K562 (cell line): Measurements from ENCODE around the gene SGPL1. TPM values are rescaled to one million over a fixed set of nuclear protein-coding genes. Genes with fewer than 3 reads are reported as not detected.

Source experiments
- ATAC-seq: fragments of 200-7000 bp; cut with Tn5 transposase; 3 replicates; pipeline ENCODE4 v1.9.1; 2020; ENCODE audit warnings: moderate library complexity
- BruUV-seq: library from RNA; stranded (reverse); fragments of 400-500 nt; replicated peaks from 2 replicates; lab custom pipeline; 2021; lab: Mats Ljungman, UMichigan
- CTCF ChIA-PET: fragments of 300-600 bp; formaldehyde crosslinking; extraction: SDS; loops from one replicate; lab custom pipeline; 2021; ENCODE audit warnings: low intra/inter-chr PET ratio; lab: Yijun Ruan, JAX
- POLR2A ChIA-PET: fragments of 300-600, 350-650 bp; sonication (Branson Sonifier 250); formaldehyde crosslinking; extraction: SDS; loops from one replicate; lab custom pipeline; 2021; ENCODE audit warnings: antibody characterized with exemption, inconsistent platforms; lab: Yijun Ruan, JAX
- DNase-seq, 4 experiments: peaks; one replicate each; pipeline versions ENCODE4 v3.0.0 to v3.0.0-alpha.2; 2011 to 2018; ENCODE audit warnings: low spot score in 3 of 4, mixed read lengths in 3 of 4; ENCODE audit errors: extremely low read depth in 1 of 4
- FAIRE-seq: peaks from 2 replicates; lab custom pipeline; 2011; peaks lifted over from hg19 to GRCh38; lab: Jason Lieb, UNC
- H2AFZ ChIP-seq: 2 replicates; pipeline ENCODE4 v1.6.0; 2011; ENCODE audit warnings: low read depth, low read length, control low read depth, inconsistent platforms
- H3K27ac ChIP-seq: fragments of 200-600 bp; 3 replicates; pipeline ENCODE4 v1.8.0; 2011; ENCODE audit warnings: low read depth, mild to moderate bottlenecking, control low read depth, inconsistent platforms, low read length, moderate library complexity, mixed read lengths; ENCODE audit errors: extremely low read depth
- H3K27me3 ChIP-seq, 2 experiments: fragments of 300-600 bp in 1 of 2; 2 replicates in 1 of 2; 3 replicates in 1 of 2; pipeline versions ENCODE4 v1.6.0 to v1.8.0; 2011; ENCODE audit warnings: inconsistent platforms in 2 of 2, low read length in 2 of 2, mild to moderate bottlenecking in 1 of 2, mixed read lengths in 1 of 2, moderate library complexity in 1 of 2; ENCODE audit not compliant: control insufficient read depth in 2 of 2, insufficient read depth in 2 of 2
- H3K36me3 ChIP-seq: fragments of 300-600 bp; 3 replicates; pipeline ENCODE4 v1.8.0; 2011; ENCODE audit warnings: mild to moderate bottlenecking, low read length, inconsistent platforms; ENCODE audit not compliant: control insufficient read depth, insufficient read depth
- H3K4me1 ChIP-seq, 2 experiments: fragments of 200-600 bp in 1 of 2; replicated peaks in 1 of 2; 2 replicates in 1 of 2; 3 replicates in 1 of 2; pipeline versions ENCODE4 v1.5.1 to v1.8.0; 2011; ENCODE audit warnings: inconsistent platforms in 2 of 2, low read length in 2 of 2, mild to moderate bottlenecking in 1 of 2, mixed read lengths in 1 of 2, moderate library complexity in 1 of 2; ENCODE audit not compliant: control insufficient read depth in 2 of 2, insufficient read depth in 2 of 2
- H3K4me2 ChIP-seq: 2 replicates; pipeline ENCODE4 v1.6.1; 2011; ENCODE audit warnings: low read length, control low read depth, inconsistent platforms, mixed read lengths; ENCODE audit not compliant: insufficient read depth
- H3K4me3 ChIP-seq: fragments of 200-600 bp; sonication (generic), shearing (Covaris generic); 2 replicates; pipeline ENCODE4 v1.5.1; 2016; ENCODE audit warnings: control low read depth, inconsistent platforms
- H3K79me2 ChIP-seq: fragments of 200-600 bp; 3 replicates; pipeline ENCODE4 v1.8.0; 2011; ENCODE audit warnings: low read length, inconsistent platforms; ENCODE audit not compliant: control insufficient read depth, insufficient read depth
- H3K9ac ChIP-seq, 2 experiments: 2 replicates each; pipeline versions ENCODE4 v1.6.0 to v1.6.1; 2011; ENCODE audit warnings: low read depth in 2 of 2, low read length in 2 of 2, control low read depth in 1 of 2, inconsistent platforms in 1 of 2, mild to moderate bottlenecking in 1 of 2, mixed read lengths in 1 of 2; ENCODE audit not compliant: insufficient read depth in 1 of 2
- H3K9me1 ChIP-seq: one replicate; pipeline ENCODE4 v1.6.0; 2011; ENCODE audit warnings: inconsistent platforms, mild to moderate bottlenecking, low read length, moderate library complexity; ENCODE audit not compliant: control insufficient read depth, insufficient read depth
- H3K9me3 ChIP-seq: replicated peaks from 2 replicates; pipeline ENCODE4 v1.5.1; 2011; ENCODE audit warnings: low read depth, low read length, inconsistent platforms; ENCODE audit not compliant: control insufficient read depth, insufficient read depth
- H4K20me1 ChIP-seq: replicated peaks from 2 replicates; pipeline ENCODE4 v1.6.1; 2011; ENCODE audit warnings: low read length, inconsistent platforms, mixed read lengths; ENCODE audit not compliant: control insufficient read depth, insufficient read depth
- ATF4 ChIP-seq: fragments of 450-650 bp; formaldehyde crosslinking; IDR thresholded peaks from 2 replicates; pipeline ENCODE4 v1.4.0; 2022; ENCODE audit warnings: mild to moderate bottlenecking, moderate library complexity
- BCOR ChIP-seq: fragments of 450-650 bp; IDR thresholded peaks from 2 replicates; pipeline ENCODE4 v1.6.1; 2016
- CBFA2T2 ChIP-seq: fragments of 450-650 bp; conservative IDR thresholded peaks from 2 replicates; pipeline ENCODE4 v1.6.1; 2017; ENCODE audit warnings: mild to moderate bottlenecking
- CHD4 ChIP-seq: fragments of 200-600 bp; sonication (generic); IDR thresholded peaks from 3 replicates; pipeline ENCODE4 v1.6.1; 2012; ENCODE audit warnings: low read depth, mild to moderate bottlenecking, mixed read lengths, low read length, inconsistent platforms; ENCODE audit not compliant: insufficient read depth, insufficient replicate concordance, poor library complexity, severe bottlenecking
- ESRRA ChIP-seq: fragments of 450-650 bp; IDR thresholded peaks from 2 replicates; pipeline ENCODE4 v1.6.1; 2014; ENCODE audit warnings: low read depth, mild to moderate bottlenecking, moderate library complexity, borderline replicate concordance
- GMEB1 ChIP-seq: fragments of 250-450 bp; sonication (Bioruptor Pico); IDR thresholded peaks from 2 replicates; pipeline ENCODE4 v1.4.0; 2020; ENCODE audit warnings: mild to moderate bottlenecking
- HDAC2 ChIP-seq: fragments of 450-650 bp; IDR thresholded peaks from 2 replicates; pipeline ENCODE4 v1.6.1; 2016; ENCODE audit warnings: mild to moderate bottlenecking
- MAZ ChIP-seq, 2 experiments: fragments of 450-650 bp in 1 of 2; sonication (generic) in 1 of 2; formaldehyde crosslinking; IDR thresholded peaks in 1 of 2; conservative IDR thresholded peaks in 1 of 2; 2 replicates each; pipeline versions ENCODE4 v1.4.0 to v1.5.0; 2020; ENCODE audit warnings: mild to moderate bottlenecking in 1 of 2, missing genetic modification reagents in 1 of 2
- PTBP1 ChIP-seq: fragments of 200-400 bp; formaldehyde crosslinking; IDR thresholded peaks from 2 replicates; pipeline ENCODE4 v1.6.1; 2017; ENCODE audit warnings: low read depth, low read length
- RBM25 ChIP-seq: fragments of 200-400 bp; formaldehyde crosslinking; IDR thresholded peaks from 2 replicates; pipeline ENCODE4 v1.6.1; 2018; ENCODE audit warnings: low read length, low read depth, moderate library complexity; ENCODE audit not compliant: severe bottlenecking
- SMARCA5 ChIP-seq: fragments of 450-650 bp; IDR thresholded peaks from 2 replicates; pipeline ENCODE4 v1.6.1; 2016
- ZNF586 ChIP-seq: fragments of 450-650 bp; formaldehyde crosslinking; conservative IDR thresholded peaks from 2 replicates; pipeline ENCODE4 v1.4.0; 2020; ENCODE audit warnings: mild to moderate bottlenecking, moderate library complexity
- WGBS: fragments of 100-300 bp; shearing (Covaris generic); methylation state at CpG from one replicate; pipeline ENCODE4 v1.1.6; 2016; ENCODE audit warnings: low coverage, mixed read lengths; ENCODE audit not compliant: insufficient coverage; ENCODE audit errors: missing lambda C conversion rate; 5-methylcytosine and 5-hydroxymethylcytosine counted together
- in situ Hi-C: fragments of 300-500 bp; cut with MboI; formaldehyde crosslinking; loops from 4 replicates; pipeline ENCODE4 v1.15.0; 2018; ENCODE audit warnings: inconsistent platforms, mixed read lengths
- intact Hi-C: fragments of 100-400 bp; cut with micrococcal nuclease; formaldehyde crosslinking; loops from 2 replicates; pipeline ENCODE4 v1.14.2; 2022
- polyA plus RNA-seq, 8 experiments: library from polyadenylated mRNA; depleted of rRNA in 4 of 8; stranded (reverse) in 5 of 8; unstranded in 3 of 8; fragments of >200 nt; fragmentation: Nextera tagmentation in 2 of 8; fragmentation: Illumina TruSeq in 1 of 8; extraction: Ambion mirVana in 2 of 8; extraction: Trizol in 1 of 8; gene quantifications; 2 replicates each; pipeline versions ENCODE4 v1.2.1 to v1.2.3, GENCODE V29; 2011 to 2014; ENCODE audit warnings: inconsistent platforms in 1 of 8, missing spikeins in 1 of 8
- total RNA-seq, 7 experiments: library from RNA; depleted of rRNA in 6 of 7; stranded (reverse); fragments of >200 nt in 6 of 7; fragmentation: Illumina TruSeq in 2 of 7; extraction: Trizol in 2 of 7; gene quantifications; 2 replicates each; pipeline versions ENCODE4 v1.2.1 to v1.2.3, GENCODE V29; 2011 to 2021; ENCODE audit warnings: low replicate concordance in 1 of 7

Gene SGPL1
- total and polyA plus RNA-seq, 9 of the 15 experiments (the other 6 are each of a cell fraction or from before 2014, with no cell fraction given): 6.0 to 18.0 (median 8.7) TPM

GRCh38 chr10:70772627-70773026 lies 43.1 kb upstream of the SGPL1 start:
- Histone ChIP-seq H3K27me3 (no peaks in the 10 kb centered on the region; a peak in 1 of 5 replicates), H3K27ac (no peak overlapping the region), H3K9ac (peak overlapping the region in 1 of 2 experiments; percentile 64; a peak in 2 of 4 replicates), H3K9me3 (no peaks in the 10 kb centered on the region), H3K9me1 (no peaks in the 10 kb centered on the region), H3K4me2 (no peak overlapping the region), H3K4me3 (no peak overlapping the region), H3K4me1 (peaks cover 0 to 6% of the 10 kb centered on the region in 2 experiments; a peak in 2 of 5 replicates), H4K20me1 (no peaks in the 10 kb centered on the region; the same call in 1 of the 2 replicates), H3K79me2 (no peaks in the 10 kb centered on the region), H3K36me3 (no peaks in the 10 kb centered on the region), H2AFZ (no peak overlapping the region)
- DNase-seq (no peak), ATAC-seq (no peak), FAIRE-seq (no peak)
- 54% methylated on average over 4 of the region's 4 CpGs for WGBS
- intact Hi-C loops (no loop called here), in situ Hi-C loops (no loop called here)
- ChIA-PET POLR2A (interaction anchor here (1.9 to 2.2 kb wide), 2 partner anchors 10 to 12 kb away, joined by 5 to 8 read pairs; no protein-coding TSS in a partner anchor), CTCF (no interaction called here)
- TF ChIP-seq CBFA2T2 (0 out of 2 replicates have a peak, but pooled peaks have one; percentile 17), ATF4 (CRISPR knock-in tag) (no peak)
- no TSS peak for BruUV-seq

DNA sequence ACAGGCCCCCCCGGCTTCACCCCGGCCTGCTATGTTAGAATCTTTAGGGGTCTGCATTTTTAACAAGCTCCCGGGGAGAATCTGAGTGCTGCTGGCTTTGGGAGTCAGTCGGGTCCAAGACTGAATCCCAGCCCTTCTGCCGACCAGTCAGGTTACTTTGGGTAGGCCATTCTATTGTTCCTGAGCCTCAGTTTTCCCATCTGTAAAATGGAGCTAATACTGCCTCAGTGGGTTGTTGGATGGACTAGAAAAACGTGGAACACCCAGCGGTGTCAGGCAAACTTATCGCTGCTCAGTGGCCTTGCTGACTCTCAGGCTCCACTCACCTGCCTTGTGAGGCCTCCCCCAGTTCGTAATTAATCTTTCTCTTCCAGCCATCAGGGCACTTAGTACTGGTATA lies 42.3 kb upstream of the SGPL1 start:
- no peak overlapping the region for H3K4me3 ChIP-seq
- no peak overlapping the region for H3K4me2 ChIP-seq
- no peaks in the 10 kb centered on the region for H3K79me2 ChIP-seq
- in situ Hi-C loops: no loop called here
- no peak overlapping the region for H3K9ac ChIP-seq
- POLR2A ChIA-PET: interaction anchor here (0.7 to 2.2 kb wide), 4 partner anchors 9 to 241 kb away, joined by 3 to 8 read pairs (median 4); no protein-coding TSS in a partner anchor
- no peaks in the 10 kb centered on the region; the same call in 1 of the 2 replicates for H4K20me1 ChIP-seq
- FAIRE-seq (no peak), ATAC-seq (no peak), DNase-seq (no peak)
- no peak overlapping the region for H2AFZ ChIP-seq
- intact Hi-C loops: no loop called here
- no peaks in the 10 kb centered on the region; a peak in 1 of 5 replicates for H3K27me3 ChIP-seq
- CTCF ChIA-PET: no interaction called here
- H3K4me1 ChIP-seq: peaks cover 0 to 6% of the 10 kb centered on the region in 2 experiments; a peak in 2 of 5 replicates
- BruUV-seq: no TSS peak
- TF ChIP-seq SMARCA5 (0 out of 2 replicates have a peak, but pooled peaks have one; percentile 56), MAZ (CRISPR knock-in tag; conservative IDR thresholded peaks at IDR 0.05 in 1 of 2, IDR thresholded peaks at IDR 0.05 in 1 of 2) (no peak), CHD4 (peak; percentile 75), BCOR (peak; percentile 86), ZNF586 (no peak), ESRRA (0 out of 2 replicates have a peak, but pooled peaks have one; percentile 16), HDAC2 (peak; percentile 50; the same call in 1 of the 2 replicates), GMEB1 (no peak), PTBP1 (0 out of 2 replicates have a peak, but pooled peaks have one; percentile 28), RBM25 (peak; percentile 93)
- no peaks in the 10 kb centered on the region for H3K36me3 ChIP-seq
- no peaks in the 10 kb centered on the region for H3K9me1 ChIP-seq
- no peaks in the 10 kb centered on the region for H3K9me3 ChIP-seq
- H3K27ac ChIP-seq: no peak overlapping the region
- WGBS: 25% methylated on average over 9 of the region's 9 CpGs
